Small intestine (tissue), 7 donors: Measurements from ENCODE around the gene VPS13D. TPM values are rescaled to one million over a fixed set of nuclear protein-coding genes. Genes with fewer than 3 reads are reported as not detected.

ENCODE experiments used
- DNase-seq, 2 donors: peaks; one replicate each; pipeline versions ENCODE4 v3.0.0 to v3.0.0-alpha.2; 2013
- FAIRE-seq: peaks from 2 replicates; lab custom pipeline; 2012; peaks lifted over from hg19 to GRCh38; lab: Jason Lieb, UNC
- H3K27ac ChIP-seq, 3 donors: one replicate each; pipeline ENCODE4 v1.5.1; 2013; ENCODE audit warnings: low read length in 2 of 3, mild to moderate bottlenecking in 2 of 3, control low read depth in 1 of 3, inconsistent platforms in 1 of 3, low read depth in 1 of 3, moderate library complexity in 1 of 3
- H3K27me3 ChIP-seq, 3 donors: one replicate each; pipeline ENCODE4 v1.6.1; 2013; ENCODE audit warnings: low read length in 3 of 3, inconsistent platforms in 1 of 3; ENCODE audit not compliant: control insufficient read depth in 3 of 3, insufficient read depth in 3 of 3
- H3K36me3 ChIP-seq, 3 donors: one replicate each; pipeline ENCODE4 v1.6.1; 2013; ENCODE audit warnings: low read length in 3 of 3, inconsistent platforms in 1 of 3, low read depth in 1 of 3, mild to moderate bottlenecking in 1 of 3, moderate library complexity in 1 of 3; ENCODE audit not compliant: control insufficient read depth in 3 of 3, insufficient read depth in 2 of 3
- H3K4me1 ChIP-seq, 3 donors: one replicate each; pipeline ENCODE4 v1.6.1; 2013; ENCODE audit warnings: low read length in 2 of 3, inconsistent platforms in 1 of 3, low read depth in 1 of 3, mild to moderate bottlenecking in 1 of 3, moderate library complexity in 1 of 3; ENCODE audit not compliant: control insufficient read depth in 3 of 3, insufficient read depth in 2 of 3
- H3K4me3 ChIP-seq, 3 donors: one replicate each; pipeline ENCODE4 v1.5.1; 2013; ENCODE audit warnings: low read length in 3 of 3, control low read depth in 1 of 3, inconsistent platforms in 1 of 3, low read depth in 1 of 3, mild to moderate bottlenecking in 1 of 3, moderate library complexity in 1 of 3
- H3K9me3 ChIP-seq, 2 donors: one replicate each; pipeline ENCODE4 v1.6.1; 2013; ENCODE audit warnings: low read depth in 1 of 2, low read length in 1 of 2; ENCODE audit not compliant: control insufficient read depth in 2 of 2, insufficient read depth in 1 of 2
- WGBS, 3 donors: extraction: QIAGEN DNeasy Blood & Tissue Kit; methylation state at CpG; one replicate each; pipeline ENCODE4 v1.1.7; 2013; 5-methylcytosine and 5-hydroxymethylcytosine counted together
- polyA plus RNA-seq, 4 donors: library from polyadenylated mRNA; stranded (reverse) in 3 of 4; unstranded in 1 of 4; fragments of 200-250 nt in 3 of 4; fragments of 120-200 nt in 1 of 4; gene quantifications; one replicate each; pipeline versions ENCODE4 v1.2.1 to v1.2.3, GENCODE V29; 2013
- donor health status: healthy with polysubstance abuse.
- donor health status: control.
- donor health status: control.
- donor health status: Bipolar disorder and iron deficiency.
- donor health status: healthy.

VPS13D gene
- polyA plus RNA-seq, 4 donors, result 15.9 to 21.5 (median 17.7) TPM

GRCh38 chr1:12370333-12370975 lies 140.6 kb downstream of the VPS13D start:
- no peak for FAIRE-seq
- no peaks in the 10 kb centered on the region for H3K27me3 ChIP-seq
- no peak overlapping the region for H3K4me3 ChIP-seq
- H3K4me1 ChIP-seq, result peaks cover 0 to under 1% (median 0%) of the 10 kb centered on the region in 3 donors
- no peak for DNase-seq
- H3K27ac ChIP-seq, result no peak overlapping the region
- peaks cover 5 to 22% (median 17%) of the 10 kb centered on the region in 3 donors for H3K36me3 ChIP-seq
- WGBS, 3 donors, result 77 to 91% (median 87%) methylated on average over 5 of the region's 5 CpGs
- no peaks in the 10 kb centered on the region for H3K9me3 ChIP-seq

DNA sequence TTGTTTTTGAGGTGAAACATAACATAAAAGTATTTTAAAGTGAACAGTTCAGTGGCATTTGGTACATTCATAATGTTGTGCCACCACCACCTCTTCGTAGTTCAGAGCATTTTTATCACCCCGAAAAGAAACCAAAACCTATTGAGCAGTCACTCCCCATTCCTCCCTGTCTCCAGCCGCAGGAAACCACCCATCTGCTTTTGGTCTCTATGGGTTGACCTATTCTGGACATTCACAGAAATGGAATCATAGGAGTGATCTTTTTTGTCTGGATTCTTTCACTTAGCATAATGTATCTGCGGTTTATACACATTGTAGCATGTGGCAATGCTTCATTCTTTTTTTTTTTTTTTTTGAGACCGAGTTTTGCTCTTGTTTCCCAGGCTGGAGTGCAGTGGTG lies 141.2 kb downstream of the VPS13D start:
- no peak overlapping the region for H3K4me3 ChIP-seq
- no peak for DNase-seq
- WGBS, 3 donors, result 90 to 96% (median 92%) methylated on average over 5 of the region's 5 CpGs
- no peak overlapping the region for H3K27ac ChIP-seq
- peaks cover 0 to 5% (median 2%) of the 10 kb centered on the region in 3 donors for H3K4me1 ChIP-seq
- peaks cover 5 to 22% (median 17%) of the 10 kb centered on the region in 3 donors for H3K36me3 ChIP-seq
- FAIRE-seq, result no peak
- H3K27me3 ChIP-seq, result no peaks in the 10 kb centered on the region
- no peaks in the 10 kb centered on the region for H3K9me3 ChIP-seq

GRCh38 chr1:12372180-12372579 lies 142.3 kb downstream of the VPS13D start:
- 92 to 98% (median 93%) methylated on average over 2 of the region's 2 CpGs for WGBS, 3 donors

DNA sequence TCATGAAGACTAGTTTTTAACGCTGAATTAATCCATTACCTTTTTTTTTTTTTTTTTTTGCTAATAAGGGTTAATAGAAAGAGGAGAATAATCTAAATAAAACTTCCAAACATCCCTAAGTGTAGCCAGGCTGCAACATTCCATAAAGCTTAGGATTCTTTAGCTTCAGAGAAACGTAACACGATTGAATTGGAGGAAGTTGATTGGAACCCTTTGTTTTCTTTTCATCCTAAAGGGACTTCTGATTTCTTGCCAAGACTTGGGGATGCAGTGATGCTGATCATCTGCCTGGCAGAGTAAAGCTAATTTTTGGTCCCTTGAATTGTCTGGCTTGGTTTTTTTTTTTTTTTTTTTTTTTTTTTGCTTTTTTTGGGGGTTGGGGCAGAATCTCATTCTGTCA lies 142.9 kb downstream of the VPS13D start:
- 83 to 93% (median 90%) methylated on average over 3 of the region's 3 CpGs for WGBS, 3 donors
- Histone ChIP-seq H3K4me1 (peaks cover 0 to 13% (median 7%) of the 10 kb centered on the region in 3 donors), H3K4me3 (no peak overlapping the region), H3K36me3 (peaks cover 5 to 17% (median 15%) of the 10 kb centered on the region in 3 donors), H3K27me3 (no peaks in the 10 kb centered on the region), H3K9me3 (no peaks in the 10 kb centered on the region), H3K27ac (no peak overlapping the region)
- DNase-seq, result no peak
- no peak for FAIRE-seq

More at GRCh38 chr1:12372180-12372579, 142.3 kb downstream of the VPS13D start:
- FAIRE-seq (no peak), DNase-seq (no peak)
- Histone ChIP-seq H3K9me3 (no peaks in the 10 kb centered on the region), H3K4me1 (peaks cover 0 to 10% (median 7%) of the 10 kb centered on the region in 3 donors), H3K27me3 (no peaks in the 10 kb centered on the region), H3K4me3 (no peak overlapping the region), H3K36me3 (peaks cover 5 to 19% (median 17%) of the 10 kb centered on the region in 3 donors), H3K27ac (no peak overlapping the region)

GRCh38 chr1:12375133-12375829 lies 145.5 kb downstream of the VPS13D start:
- no peaks in the 10 kb centered on the region for H3K27me3 ChIP-seq
- FAIRE-seq, result no peak
- DNase-seq, result no peak
- no peaks in the 10 kb centered on the region for H3K9me3 ChIP-seq
- WGBS, 3 donors, result 95 to 98% (median 96%) methylated on average over 4 of the region's 4 CpGs
- no peak overlapping the region for H3K4me3 ChIP-seq
- H3K36me3 ChIP-seq, result peaks cover 0 to 17% (median 11%) of the 10 kb centered on the region in 3 donors
- peak overlapping the region in 2 of 3 donors; percentile 1 to 14 for H3K27ac ChIP-seq
- peaks cover 0 to 15% (median 7%) of the 10 kb centered on the region in 3 donors for H3K4me1 ChIP-seq

- peak; percentile 63 to 84 for DNase-seq
- peak overlapping the region; percentile 65 to 76 (median 73) for H3K27ac ChIP-seq
- no peak overlapping the region for H3K4me3 ChIP-seq
- WGBS, 3 donors, result 14 to 49% (median 35%) methylated on average over 6 of the region's 6 CpGs
- H3K36me3 ChIP-seq, result peaks cover 0 to 17% (median 11%) of the 10 kb centered on the region in 3 donors
- peaks cover 0 to 24% (median 7%) of the 10 kb centered on the region in 3 donors for H3K4me1 ChIP-seq
- H3K9me3 ChIP-seq, result no peaks in the 10 kb centered on the region
- H3K27me3 ChIP-seq, result no peaks in the 10 kb centered on the region
- no peak for FAIRE-seq
Measured at GRCh38 chr1:12376236-12377045, 146.6 kb downstream of the VPS13D start.

DNA sequence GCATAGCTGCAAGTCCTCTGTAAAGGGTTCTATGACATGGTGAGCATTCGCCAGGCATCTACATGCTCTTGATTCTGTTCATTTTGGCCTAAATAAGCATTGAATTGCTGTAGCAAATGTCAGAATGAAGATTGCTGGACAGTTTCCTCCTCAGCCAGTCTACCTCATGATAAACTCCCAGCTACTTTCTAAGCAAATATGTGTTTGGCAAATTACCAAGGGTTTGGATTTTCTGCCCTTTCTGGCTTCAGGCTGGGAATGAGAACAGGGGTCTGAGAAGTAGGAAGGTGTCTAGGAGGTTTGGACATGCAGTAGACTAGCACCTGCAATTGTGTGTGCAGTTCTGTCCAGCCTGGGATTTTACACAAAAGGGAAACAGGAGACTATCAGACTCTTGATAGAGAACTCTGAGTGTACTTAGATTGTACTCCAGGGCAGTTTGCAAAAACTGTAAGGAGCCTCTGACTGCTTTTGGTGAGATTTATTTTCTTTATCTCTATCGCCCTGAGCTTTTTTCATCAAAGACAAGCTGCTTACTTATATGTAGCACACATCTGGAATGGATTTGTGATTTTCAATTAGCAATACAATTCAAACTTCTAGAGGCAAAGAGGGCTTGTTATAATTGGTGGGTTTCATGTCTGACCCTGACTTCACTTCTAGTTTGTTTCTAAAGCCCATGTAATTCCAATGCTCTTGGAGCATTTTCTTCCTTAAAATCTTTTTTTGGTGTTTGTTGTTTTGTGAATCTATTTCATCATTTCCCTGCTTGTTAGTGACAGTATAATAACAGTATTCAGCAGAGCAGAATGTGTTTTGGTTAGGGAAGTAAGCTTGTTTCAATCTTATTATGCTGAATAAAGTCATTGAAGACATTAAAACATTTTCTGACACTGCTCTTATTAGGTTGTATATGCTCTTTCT lies 150.8 kb downstream of the VPS13D start:
- WGBS, 3 donors, result 50 to 71% (median 67%) methylated on average over 2 of the region's 2 CpGs
- peak overlapping the region in 2 of 3 donors; percentile 38 to 55 for H3K27ac ChIP-seq
- no peak overlapping the region for H3K4me3 ChIP-seq
- peaks cover 4 to 17% (median 10%) of the 10 kb centered on the region in 3 donors for H3K36me3 ChIP-seq
- no peaks in the 10 kb centered on the region for H3K9me3 ChIP-seq
- peak; percentile 27 to 38 for DNase-seq
- no peaks in the 10 kb centered on the region for H3K27me3 ChIP-seq
- FAIRE-seq, result no peak
- peaks cover 0 to 34% (median 6%) of the 10 kb centered on the region in 3 donors for H3K4me1 ChIP-seq
